ENCODE results near the gene NXNL2.

NXNL2 gene

DNA sequence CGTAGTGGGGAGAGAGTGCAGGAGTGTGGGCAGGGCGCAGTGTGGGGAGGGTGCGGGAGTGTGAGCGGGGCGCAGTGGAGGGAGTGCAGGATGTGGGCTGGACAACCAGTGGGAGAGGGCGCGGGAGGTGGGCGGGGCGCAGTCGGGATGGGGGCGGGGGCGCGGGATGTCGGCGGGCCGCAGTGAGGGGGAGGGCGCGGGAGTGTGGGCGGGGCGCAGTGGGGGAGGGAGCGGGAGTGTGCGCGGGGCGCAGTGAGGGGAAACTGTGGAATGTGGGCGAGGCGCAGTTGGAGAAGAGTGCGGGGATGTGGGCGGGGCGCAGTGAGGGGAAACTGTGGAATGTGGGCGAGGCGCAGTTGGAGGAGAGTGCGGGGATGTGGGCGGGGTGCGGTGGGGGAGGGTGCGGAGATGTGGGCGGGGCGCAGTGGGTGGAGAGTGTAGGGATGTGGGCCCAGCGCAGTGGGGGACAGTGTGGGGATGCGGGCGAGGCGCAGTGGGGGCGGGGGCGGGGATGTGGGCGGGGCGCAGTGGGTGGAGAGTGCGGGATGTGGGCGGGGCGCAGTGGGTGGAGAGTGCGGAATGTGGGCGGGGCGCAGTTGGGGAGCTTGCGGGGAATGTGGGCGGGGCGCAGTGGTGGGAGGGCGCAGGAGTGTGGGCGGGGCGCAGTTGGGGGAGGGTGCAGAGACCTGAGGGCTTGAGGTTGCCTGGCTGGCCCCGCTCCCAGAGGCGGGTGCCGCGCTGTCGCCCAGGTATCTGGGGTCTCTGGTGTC, at the start of gene NXNL2:
Gene NXNL2, plus strand, starts transcription at position 723 of the 770 bp plus-strand sequence. CDS start 257 bp downstream, outside the sequence.
- DNase-seq (ENCODE audit: low read depth) = peak; percentile 10

- DNase-seq (ENCODE audit: low read depth) = no peak
Observed at GRCh38 chr9:88488166-88488565, 46.8 kb upstream of the NXNL2 start.

- DNase-seq (ENCODE audit: low read depth) = no peak
Observed at GRCh38 chr9:88494983-88495721, 39.8 kb upstream of the NXNL2 start.

- DNase-seq (ENCODE audit: low read depth) = no peak
Observed at GRCh38 chr9:88497224-88497623, 37.8 kb upstream of the NXNL2 start.

GRCh38 chr9:88498880-88499279, 36.1 kb upstream of the NXNL2 start:
- no peak for DNase-seq (ENCODE audit: low read depth)

- no peak for DNase-seq (ENCODE audit: low read depth)
Observed at GRCh38 chr9:88501086-88501485, 33.9 kb upstream of the NXNL2 start.

DNA sequence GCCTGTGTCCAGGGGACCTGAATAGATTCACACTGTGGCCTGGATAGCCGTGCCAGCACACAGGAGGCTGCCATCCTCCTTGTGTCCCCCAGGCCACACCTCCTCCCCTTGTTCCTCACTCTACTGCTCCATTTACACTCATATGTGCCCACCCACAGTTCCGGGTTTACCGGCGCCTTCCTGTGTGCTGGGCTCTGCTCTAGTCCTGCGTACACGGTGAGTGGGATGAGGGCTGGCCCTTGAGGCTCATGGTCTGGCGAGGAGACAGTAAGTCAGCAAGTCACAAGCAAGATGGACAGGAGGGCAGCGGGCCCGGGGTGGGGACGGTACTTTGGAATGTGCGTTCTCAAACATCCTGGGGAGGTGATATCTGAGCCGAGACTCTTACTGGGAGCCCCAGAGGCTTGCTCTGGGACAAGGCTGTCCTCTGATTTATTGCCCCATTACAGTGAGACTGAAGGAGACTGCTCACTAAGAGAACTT, 32.4 kb upstream of the NXNL2 start:
- DNase-seq (ENCODE audit: low read depth) = no peak

GRCh38 chr9:88503081-88503844, 31.7 kb upstream of the NXNL2 start:
- no peak for DNase-seq (ENCODE audit: low read depth)

GRCh38 chr9:88503845-88504764, 30.9 kb upstream of the NXNL2 start:
- no peak for DNase-seq (ENCODE audit: low read depth)

DNA sequence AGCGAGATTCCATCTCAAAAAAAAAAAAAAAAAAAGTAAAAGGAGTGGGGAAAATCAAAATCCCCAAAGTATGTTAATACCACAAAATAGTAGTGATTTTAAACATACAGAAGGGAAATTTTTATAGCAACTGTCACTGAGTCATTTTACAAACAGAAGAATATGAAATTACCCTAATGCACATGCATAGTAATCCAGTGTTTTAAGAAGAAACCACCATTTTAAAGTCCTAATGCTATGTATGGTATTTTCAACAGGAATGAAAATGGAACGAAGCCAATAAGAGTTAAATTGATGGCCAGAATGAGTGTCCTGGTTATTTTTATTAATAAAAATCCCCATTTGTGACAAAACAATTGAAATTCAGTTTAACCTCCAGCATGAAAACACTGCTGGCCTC, 26.7 kb upstream of the NXNL2 start:
- DNase-seq (ENCODE audit: low read depth) = no peak

GRCh38 chr9:88511906-88512305, 23.1 kb upstream of the NXNL2 start:
- no peak for DNase-seq (ENCODE audit: low read depth)

- DNase-seq (ENCODE audit: low read depth) = no peak
Observed at GRCh38 chr9:88514247-88514646, 20.7 kb upstream of the NXNL2 start.

- no peak for DNase-seq (ENCODE audit: low read depth)
Observed at GRCh38 chr9:88521308-88521707, 13.7 kb upstream of the NXNL2 start.

GRCh38 chr9:88522360-88522759, 12.6 kb upstream of the NXNL2 start:
- no peak for DNase-seq (ENCODE audit: low read depth)

- DNase-seq (ENCODE audit: low read depth) = no peak
Observed at GRCh38 chr9:88523056-88523455, 11.9 kb upstream of the NXNL2 start.

DNA sequence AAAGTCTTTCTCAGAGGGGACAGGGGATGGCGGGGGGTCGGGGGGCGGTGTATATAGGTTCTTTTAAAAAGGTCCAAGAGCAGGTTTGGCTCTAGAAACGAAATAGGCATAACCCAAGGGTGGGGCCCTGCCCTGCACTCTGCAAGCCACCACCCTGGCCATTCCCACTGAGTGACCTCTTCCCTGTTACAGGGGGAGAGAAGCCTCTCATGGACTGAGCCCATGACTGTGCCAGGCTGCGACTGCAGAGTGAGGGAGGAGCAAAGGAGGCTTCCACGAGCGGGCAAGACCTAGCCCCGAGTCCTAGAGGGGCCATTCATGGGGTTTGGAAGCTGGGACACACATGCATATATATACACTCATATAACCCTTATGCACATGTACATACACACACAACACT, 10.1 kb upstream of the NXNL2 start:
- DNase-seq (ENCODE audit: low read depth) = no peak

DNA sequence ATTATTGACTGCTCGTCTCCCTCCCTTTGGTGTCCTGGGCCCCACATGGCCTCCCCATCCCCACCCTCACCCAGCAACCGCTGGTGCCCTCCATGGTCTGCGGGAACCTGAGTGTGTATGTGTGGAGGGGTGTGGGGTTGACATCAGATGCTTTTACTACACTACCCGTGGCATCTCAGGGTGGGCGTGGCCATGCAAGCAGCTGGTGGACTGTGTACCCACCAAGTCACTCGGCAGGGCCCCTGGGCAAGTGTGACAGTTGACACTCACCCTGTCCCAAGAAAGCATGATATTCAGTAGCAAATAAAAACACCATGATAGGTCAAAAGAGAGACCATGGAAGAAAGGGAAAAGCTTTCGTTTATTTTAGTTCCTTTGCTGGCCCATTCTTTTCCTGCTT, 7.4 kb upstream of the NXNL2 start:
- no peak for DNase-seq (ENCODE audit: low read depth)

DNA sequence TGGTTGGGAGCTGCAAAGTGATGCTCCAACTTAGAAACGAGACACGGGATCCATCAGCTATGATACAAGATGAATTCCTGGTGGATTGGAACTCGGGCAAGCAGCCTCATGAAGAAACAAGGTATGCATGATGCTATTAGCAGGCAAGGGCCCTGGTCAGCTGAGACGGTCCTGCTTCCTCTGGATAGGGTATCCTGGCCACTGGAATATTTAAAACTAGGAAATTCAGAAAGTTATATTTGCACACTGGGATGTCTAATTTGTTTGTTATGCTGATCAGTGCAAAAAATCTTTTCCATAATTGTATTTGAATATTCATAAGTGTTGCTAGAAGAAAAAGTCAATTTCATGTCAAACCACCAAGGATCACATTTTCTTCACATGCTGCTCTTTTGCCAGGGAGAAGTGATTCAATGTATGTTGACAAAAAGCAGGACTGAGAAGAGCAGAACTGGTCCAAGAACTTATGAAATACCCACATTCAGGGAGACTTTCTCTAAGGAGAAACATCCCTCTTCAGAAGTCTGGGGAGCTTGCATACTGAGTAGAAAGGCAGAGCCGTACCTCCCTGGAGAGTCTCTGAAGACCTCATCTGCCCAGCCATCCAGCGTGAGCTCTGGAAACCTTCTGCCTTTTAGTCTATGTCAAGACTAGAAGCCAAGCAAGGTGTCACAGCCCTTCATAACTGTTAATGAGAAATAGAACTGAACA, 6.7 kb upstream of the NXNL2 start:
- no peak for DNase-seq (ENCODE audit: low read depth)

- no peak for DNase-seq (ENCODE audit: low read depth)
Observed at GRCh38 chr9:88529496-88529895, 5.5 kb upstream of the NXNL2 start.

- no peak for DNase-seq (ENCODE audit: low read depth)
Observed at GRCh38 chr9:88530051-88530450, 4.9 kb upstream of the NXNL2 start.
